PFSK-1 (cell line): ENCODE data around the gene MAD1L1.

Experiments used
- POLR2AphosphoS5 ChIP-seq: IDR thresholded peaks from 2 replicates; pipeline ENCODE4 v1.6.1; 2012; ENCODE audit warnings: low read depth, mild to moderate bottlenecking, control low read depth, low read length, moderate library complexity
- REST ChIP-seq, 2 experiments: IDR thresholded peaks; 2 replicates each; pipeline versions ENCODE4 v1.6.1 to v1.8.0; 2011 to 2012; ENCODE audit warnings: low read depth in 2 of 2, low read length in 2 of 2, control low read depth in 1 of 2, inconsistent platforms in 1 of 2, mild to moderate bottlenecking in 1 of 2, moderate library complexity in 1 of 2; ENCODE audit not compliant: insufficient read depth in 1 of 2
- SIN3A ChIP-seq: IDR thresholded peaks from 2 replicates; pipeline ENCODE4 v1.6.1; 2012; ENCODE audit warnings: mild to moderate bottlenecking, low read length, moderate library complexity, borderline replicate concordance; ENCODE audit not compliant: insufficient read depth
- TAF1 ChIP-seq: IDR thresholded peaks from 2 replicates; pipeline ENCODE4 v1.6.1; 2012; ENCODE audit warnings: low read length, control low read depth, borderline replicate concordance; ENCODE audit not compliant: insufficient read depth

GRCh38 chr7:2099048-2099957, 133.4 kb downstream of the MAD1L1 start:
- TF ChIP-seq SIN3A (no peak), POLR2AphosphoS5 (no peak), TAF1 (no peak), REST (IDR thresholded peaks at IDR 0.05; ENCODE audit: insufficient read depth in 1 of 2, low read depth in 2 of 2, low read length in 2 of 2) (no peak)
